SK-N-SH (cell line): ENCODE results near the gene PCDHA7. TPM values are rescaled to one million over a fixed set of nuclear protein-coding genes. Genes with fewer than 3 reads are reported as not detected.
"Not testable (repeated sequence)": the region's sequence is repeated elsewhere in the genome, so short reads cannot be mapped to it uniquely, and the experiment has no call there.

Source experiments
- CTCF ChIA-PET: fragments of 300-600, 350-600 bp; formaldehyde crosslinking; extraction: SDS; loops from one replicate; lab custom pipeline; 2021; lab: Yijun Ruan, JAX
- POLR2A ChIA-PET: fragments of 350-600 bp; sonication (Branson Sonifier 250); formaldehyde crosslinking; extraction: SDS; loops from one replicate; lab custom pipeline; 2020; ENCODE audit warnings: antibody characterized with exemption, inconsistent platforms; lab: Yijun Ruan, JAX
- DNase-seq: peaks from one replicate; pipeline ENCODE4 v3.0.0; 2012
- H2AFZ ChIP-seq: fragments of 200-600 bp; sonication (generic); 2 replicates; pipeline ENCODE4 v1.8.1; 2016; ENCODE audit warnings: antibody characterized with exemption, mild to moderate bottlenecking, low read depth
- H3F3A ChIP-seq: fragments of 200-600 bp; sonication (generic); replicated peaks from 2 replicates; pipeline ENCODE3; 2016; ENCODE audit warnings: antibody characterized with exemption, mild to moderate bottlenecking; ENCODE audit not compliant: insufficient read depth
- H3K27ac ChIP-seq, 2 experiments: fragments of 200-500 bp in 1 of 2; fragments of 200-600 bp in 1 of 2; sonication (Bioruptor generic) in 1 of 2; sonication (generic), shearing (Covaris generic) in 1 of 2; 2 replicates each; pipeline versions ENCODE4 v1.5.1 to v1.6.1; 2014 to 2016; ENCODE audit warnings: low read depth in 2 of 2, inconsistent platforms in 1 of 2, low read length in 1 of 2, mild to moderate bottlenecking in 1 of 2, mixed read lengths in 1 of 2
- H3K27me3 ChIP-seq: fragments of 200-600 bp; sonication (generic), shearing (Covaris generic); 2 replicates; pipeline ENCODE4 v1.6.1; 2016; ENCODE audit warnings: mixed run types; ENCODE audit not compliant: insufficient read depth
- H3K36me3 ChIP-seq, 2 experiments: fragments of 200-500 bp in 1 of 2; fragments of 200-600 bp in 1 of 2; sonication (Bioruptor generic) in 1 of 2; sonication (generic) in 1 of 2; replicated peaks in 1 of 2; 2 replicates each; pipeline versions ENCODE3 to v1.5.1; 2014 to 2016; ENCODE audit warnings: low read length in 1 of 2, mild to moderate bottlenecking in 1 of 2; ENCODE audit not compliant: insufficient read depth in 2 of 2, control insufficient read depth in 1 of 2
- H3K4me1 ChIP-seq, 2 experiments: fragments of 200-500 bp in 1 of 2; fragments of 200-600 bp in 1 of 2; sonication (Bioruptor generic) in 1 of 2; sonication (generic), shearing (Covaris generic) in 1 of 2; 2 replicates each; pipeline versions ENCODE4 v1.5.1 to v1.6.1; 2014 to 2016; ENCODE audit warnings: low read depth in 1 of 2, low read length in 1 of 2, mixed run types in 1 of 2; ENCODE audit not compliant: insufficient read depth in 2 of 2, control insufficient read depth in 1 of 2
- H3K4me2 ChIP-seq: fragments of 200-600 bp; sonication (generic), shearing (Covaris generic); 2 replicates; pipeline ENCODE4 v1.6.1; 2017; ENCODE audit warnings: mixed run types
- H3K4me3 ChIP-seq, 2 experiments: fragments of 200-500 bp in 1 of 2; fragments of 200-600 bp in 1 of 2; sonication (Bioruptor generic) in 1 of 2; sonication (generic), shearing (Covaris generic) in 1 of 2; 2 replicates each; pipeline versions ENCODE4 v1.5.1 to v1.8.1; 2014 to 2016; ENCODE audit warnings: low read depth in 2 of 2, inconsistent platforms in 1 of 2, low read length in 1 of 2, mild to moderate bottlenecking in 1 of 2, mixed read lengths in 1 of 2, moderate library complexity in 1 of 2
- H3K79me2 ChIP-seq: fragments of 200-600 bp; sonication (generic); 2 replicates; pipeline ENCODE4 v1.8.1; 2017; ENCODE audit warnings: mild to moderate bottlenecking; ENCODE audit not compliant: insufficient read depth
- H3K9ac ChIP-seq: fragments of 200-600 bp; sonication (generic); 2 replicates; pipeline ENCODE4 v1.6.1; 2017; ENCODE audit warnings: mixed run types
- H3K9me2 ChIP-seq: fragments of 200-600 bp; sonication (generic); 2 replicates; pipeline ENCODE4 v1.6.1; 2017; ENCODE audit warnings: mixed run types
- H3K9me3 ChIP-seq: fragments of 200-600 bp; sonication (generic); 2 replicates; pipeline ENCODE4 v1.6.1; 2017; ENCODE audit warnings: mixed run types, mild to moderate bottlenecking, moderate library complexity
- H4K20me1 ChIP-seq: fragments of 200-600 bp; sonication (generic); 2 replicates; pipeline ENCODE4 v1.6.1; 2017; ENCODE audit warnings: mild to moderate bottlenecking, mixed run types; ENCODE audit not compliant: insufficient read depth
- CTCF ChIP-seq: fragments of 200-600 bp; sonication (generic); IDR thresholded peaks from 2 replicates; pipeline ENCODE4 v1.6.1; 2017; ENCODE audit warnings: antibody characterized with exemption, mild to moderate bottlenecking, moderate library complexity
- FOSL2 ChIP-seq: IDR thresholded peaks from 2 replicates; pipeline ENCODE4 v1.4.0; 2012; ENCODE audit warnings: low read depth, mild to moderate bottlenecking, moderate library complexity, borderline replicate concordance
- FOXJ3 ChIP-seq: sonication (generic); formaldehyde crosslinking; IDR thresholded peaks from 2 replicates; pipeline ENCODE4 v1.5.1; 2020; ENCODE audit warnings: mild to moderate bottlenecking, missing genetic modification reagents
- IRF3 ChIP-seq: fragments of 150-350 bp; IDR thresholded peaks from 2 replicates; pipeline ENCODE4 v1.6.1; 2016; ENCODE audit warnings: mild to moderate bottlenecking, low read depth, low read length
- JUND ChIP-seq: IDR thresholded peaks from 2 replicates; pipeline ENCODE4 v1.4.0; 2012
- MAX ChIP-seq: IDR thresholded peaks from 2 replicates; pipeline ENCODE4 v1.4.0; 2012; ENCODE audit warnings: low read depth
- MEF2A ChIP-seq: IDR thresholded peaks from 2 replicates; pipeline ENCODE4 v1.4.0; 2012; ENCODE audit warnings: low read depth, borderline replicate concordance
- NFIC ChIP-seq: IDR thresholded peaks from 2 replicates; pipeline ENCODE4 v1.4.0; 2012; ENCODE audit warnings: borderline replicate concordance
- RAD21 ChIP-seq: IDR thresholded peaks from 2 replicates; pipeline ENCODE4 v1.6.1; 2012; ENCODE audit warnings: mild to moderate bottlenecking, low read length
- SMC3 ChIP-seq: IDR thresholded peaks from 2 replicates; pipeline ENCODE4 v1.6.1; 2012; ENCODE audit warnings: low read depth, low read length, improper control_type of control experiment
- TCF12 ChIP-seq: IDR thresholded peaks from 2 replicates; pipeline ENCODE4 v1.4.0; 2012
- USF2 ChIP-seq: fragments of 150-350 bp; IDR thresholded peaks from 2 replicates; pipeline ENCODE4 v1.6.1; 2017; ENCODE audit warnings: antibody characterized with exemption, low read length, low read depth, borderline replicate concordance
- WGBS: methylation state at CpG from one replicate; pipeline ENCODE4 v1.1.6; 2017; ENCODE audit warnings: low lambda C conversion rate; 5-methylcytosine and 5-hydroxymethylcytosine counted together
- polyA plus RNA-seq, 3 experiments: library from polyadenylated mRNA; depleted of rRNA; stranded (reverse); fragments of >200 nt; gene quantifications; 2 replicates each; pipeline ENCODE4 v1.2.3, GENCODE V29; 2012

Gene PCDHA7
- polyA plus RNA-seq, 1 of the 3 experiments (the other 2 are of a cell fraction): 0.15 TPM

- TF ChIP-seq IRF3 (no peak), FOXJ3 (no peak)
Measured at GRCh38 chr5:140802781-140803271, 31.2 kb upstream of the PCDHA7 start (continued).

- Histone ChIP-seq H3K36me3 (no peaks in the 10 kb centered on the region), H3K27me3 (no peaks in the 10 kb centered on the region), H3K9me3 (no peaks in the 10 kb centered on the region), H3K79me2 (no peaks in the 10 kb centered on the region), H3K4me2 (peak within 1 kb of the TSS; percentile 75), H3F3A (no peaks in the 10 kb centered on the region), H3K9ac (peak within 1 kb of the TSS; percentile 69), H2AFZ (peak within 1 kb of the TSS; percentile 90; the same call in 1 of the 2 replicates), H4K20me1 (no peaks in the 10 kb centered on the region), H3K9me2 (no peaks in the 10 kb centered on the region), H3K27ac (peak within 1 kb of the TSS in 1 of 2 experiments; percentile 77; a peak in 2 of 4 replicates), H3K4me1 (no peaks in the 10 kb centered on the region; a peak in 2 of 4 replicates), H3K4me3 (peak within 1 kb of the TSS; percentile 63)
- TF ChIP-seq SMC3: peak; percentile 45
- TF ChIP-seq MEF2A: no peak
- TF ChIP-seq JUND: no peak
- TF ChIP-seq RAD21: peak; percentile 69
- TF ChIP-seq FOSL2: no peak
- no peak for TF ChIP-seq MAX
- no peak for TF ChIP-seq TCF12
- TF ChIP-seq USF2: no peak
- TF ChIP-seq NFIC: no peak
- TF ChIP-seq CTCF: peak; percentile 63
- ChIA-PET POLR2A (interaction anchor here (0.6 kb wide), 1 partner anchor 301 kb away, joined by 4 read pairs; no protein-coding TSS in a partner anchor), CTCF (interaction anchor here (0.6 to 5.0 kb wide), 39 partner anchors 8 to 416 kb away, joined by 3 to 52 read pairs (median 4); partner anchors contain the start of genes PCDHA1, PCDHA2, PCDHA5 and PCDHA6)
- peak; percentile 65 for DNase-seq
- 37% methylated on average over 30 of the region's 47 CpGs for WGBS
Measured at GRCh38 chr5:140806834-140807775, 27.0 kb upstream of the PCDHA7 start, which contains the start of gene PCDHA4. PCDHA4 (plus strand) TSS chr5:140807068.

- 91% methylated on average over 49 of the region's 62 CpGs for WGBS
- ChIA-PET CTCF (interaction anchor here (0.6 to 5.0 kb wide), 28 partner anchors 7 to 415 kb away, joined by 3 to 52 read pairs (median 4); partner anchors contain the start of genes PCDHA1, PCDHA2, PCDHA5 and PCDHA8), POLR2A (interaction anchor here (0.6 kb wide), 1 partner anchor 300 kb away, joined by 4 read pairs; no protein-coding TSS in a partner anchor)
- H3K27ac ChIP-seq, H3K4me3 ChIP-seq, H3K9me3 ChIP-seq, H3K4me1 ChIP-seq, H3K79me2 ChIP-seq, H3K36me3 ChIP-seq, H4K20me1 ChIP-seq, H3F3A ChIP-seq, H3K9ac ChIP-seq, H3K4me2 ChIP-seq, DNase-seq, H2AFZ ChIP-seq, H3K27me3 ChIP-seq, H3K9me2 ChIP-seq: not testable (repeated sequence)
Measured at GRCh38 chr5:140808241-140808888, 25.7 kb upstream of the PCDHA7 start.
